ENCODE data around the gene CLDN4. TPM values are rescaled to one million over a fixed set of nuclear protein-coding genes. Genes with fewer than 3 reads are reported as not detected.

CLDN4 gene
- total RNA-seq, 1 experiment from 2014 or later = 234 TPM

DNA sequence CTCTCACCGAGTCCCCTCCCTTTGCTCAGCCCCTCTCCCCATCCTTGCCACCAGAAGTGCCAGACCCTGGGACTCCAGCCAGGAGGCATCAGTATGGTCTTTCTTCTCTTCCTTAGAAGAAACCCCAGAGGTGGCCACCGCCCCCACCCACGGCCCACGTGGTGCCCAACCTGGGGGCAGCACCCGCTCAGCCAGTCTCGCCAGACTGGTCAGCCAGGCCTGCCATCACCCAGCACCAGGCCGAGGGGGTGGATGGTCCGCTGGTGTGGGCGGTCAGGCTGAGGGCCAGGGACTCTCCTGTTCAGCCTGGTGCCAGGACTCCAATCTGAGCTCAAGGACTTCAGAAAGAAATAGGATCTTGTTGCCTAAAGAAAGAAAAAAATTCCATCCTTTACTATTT lies 5.8 kb upstream of the CLDN4 start:
- no peaks in the 10 kb centered on the region for H3K9me3 ChIP-seq (ENCODE audit: control insufficient read depth in 1 of 2, insufficient read depth in 1 of 2, low read depth in 1 of 2, low read length in 2 of 2)
- peak overlapping the region; percentile 61; the same call in 1 of the 2 replicates for H3K9ac ChIP-seq (ENCODE audit: low read length)
- H3K4me1 ChIP-seq (ENCODE audit: control insufficient read depth in 1 of 2, insufficient read depth in 2 of 2, low read length in 2 of 2) = peaks cover 81 to 91% of the 10 kb centered on the region in 2 experiments
- H3K36me3 ChIP-seq (ENCODE audit: control insufficient read depth in 1 of 2, insufficient read depth in 2 of 2, low read length in 2 of 2) = no peaks in the 10 kb centered on the region
- H3K4me3 ChIP-seq (replicated peaks in 1 of 2; ENCODE audit: low read depth in 1 of 2, low read length in 2 of 2) = no peak overlapping the region
- H3K4me2 ChIP-seq (ENCODE audit: low read length) = peak overlapping the region; percentile 94
- no peaks in the 10 kb centered on the region; the same call in 1 of the 2 replicates for H3K79me2 ChIP-seq (ENCODE audit: insufficient read depth, low read length)
- BruUV-seq (replicated peaks) = no TSS peak
- H2AFZ ChIP-seq (ENCODE audit: low read depth, low read length, poor library complexity, severe bottlenecking) = no peak overlapping the region
- ATAC-seq (no peak), DNase-seq (ENCODE audit: low read depth, low spot score) (no peak)
- CTCF ChIA-PET = no interaction called here
- H3K27me3 ChIP-seq (ENCODE audit: insufficient read depth, low read length) = no peaks in the 10 kb centered on the region
- TF ChIP-seq ZFX (IDR thresholded peaks at IDR 0.05) (no peak), EZH2phosphoT487 (IDR thresholded peaks at IDR 0.05; ENCODE audit: borderline replicate concordance) (no peak), CBX3 (IDR thresholded peaks at IDR 0.05; ENCODE audit: low read depth) (no peak), SP1 (IDR thresholded peaks at IDR 0.05; ENCODE audit: low read depth) (no peak), JUND (IDR thresholded peaks at IDR 0.05) (no peak), RAD21 (IDR thresholded peaks at IDR 0.05; ENCODE audit: low read depth) (no peak), SIN3A (IDR thresholded peaks at IDR 0.05; ENCODE audit: low read depth) (no peak), ZNF274 (IDR thresholded peaks at IDR 0.05; ENCODE audit: low read depth, low read length) (no peak), SRF (IDR thresholded peaks at IDR 0.05; ENCODE audit: low read depth) (no peak), EGR1 (IDR thresholded peaks at IDR 0.05; ENCODE audit: low read depth) (no peak), FOSL1 (IDR thresholded peaks at IDR 0.05; ENCODE audit: low read depth) (no peak), EZH2 (IDR thresholded peaks at IDR 0.05) (no peak), ELF1 (IDR thresholded peaks at IDR 0.05; ENCODE audit: borderline replicate concordance, low read depth) (no peak), TCF7L2 (IDR thresholded peaks at IDR 0.05; ENCODE audit: borderline replicate concordance, extremely low read depth, insufficient read depth, insufficient read length) (no peak), POLR2AphosphoS5 (IDR thresholded peaks at IDR 0.05; ENCODE audit: low read depth, low read length) (no peak), CEBPB (IDR thresholded peaks at IDR 0.05; ENCODE audit: low read depth) (no peak)
- TF ChIP-seq, protein P1, sequence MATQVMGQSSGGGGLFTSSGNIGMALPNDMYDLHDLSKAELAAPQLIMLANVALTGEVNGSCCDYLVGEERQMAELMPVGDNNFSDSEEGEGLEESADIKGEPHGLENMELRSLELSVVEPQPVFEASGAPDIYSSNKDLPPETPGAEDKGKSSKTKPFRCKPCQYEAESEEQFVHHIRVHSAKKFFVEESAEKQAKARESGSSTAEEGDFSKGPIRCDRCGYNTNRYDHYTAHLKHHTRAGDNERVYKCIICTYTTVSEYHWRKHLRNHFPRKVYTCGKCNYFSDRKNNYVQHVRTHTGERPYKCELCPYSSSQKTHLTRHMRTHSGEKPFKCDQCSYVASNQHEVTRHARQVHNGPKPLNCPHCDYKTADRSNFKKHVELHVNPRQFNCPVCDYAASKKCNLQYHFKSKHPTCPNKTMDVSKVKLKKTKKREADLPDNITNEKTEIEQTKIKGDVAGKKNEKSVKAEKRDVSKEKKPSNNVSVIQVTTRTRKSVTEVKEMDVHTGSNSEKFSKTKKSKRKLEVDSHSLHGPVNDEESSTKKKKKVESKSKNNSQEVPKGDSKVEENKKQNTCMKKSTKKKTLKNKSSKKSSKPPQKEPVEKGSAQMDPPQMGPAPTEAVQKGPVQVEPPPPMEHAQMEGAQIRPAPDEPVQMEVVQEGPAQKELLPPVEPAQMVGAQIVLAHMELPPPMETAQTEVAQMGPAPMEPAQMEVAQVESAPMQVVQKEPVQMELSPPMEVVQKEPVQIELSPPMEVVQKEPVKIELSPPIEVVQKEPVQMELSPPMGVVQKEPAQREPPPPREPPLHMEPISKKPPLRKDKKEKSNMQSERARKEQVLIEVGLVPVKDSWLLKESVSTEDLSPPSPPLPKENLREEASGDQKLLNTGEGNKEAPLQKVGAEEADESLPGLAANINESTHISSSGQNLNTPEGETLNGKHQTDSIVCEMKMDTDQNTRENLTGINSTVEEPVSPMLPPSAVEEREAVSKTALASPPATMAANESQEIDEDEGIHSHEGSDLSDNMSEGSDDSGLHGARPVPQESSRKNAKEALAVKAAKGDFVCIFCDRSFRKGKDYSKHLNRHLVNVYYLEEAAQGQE (IDR thresholded peaks at IDR 0.05; ENCODE audit: low read depth) = no peak
- TF ChIP-seq, protein P2, sequence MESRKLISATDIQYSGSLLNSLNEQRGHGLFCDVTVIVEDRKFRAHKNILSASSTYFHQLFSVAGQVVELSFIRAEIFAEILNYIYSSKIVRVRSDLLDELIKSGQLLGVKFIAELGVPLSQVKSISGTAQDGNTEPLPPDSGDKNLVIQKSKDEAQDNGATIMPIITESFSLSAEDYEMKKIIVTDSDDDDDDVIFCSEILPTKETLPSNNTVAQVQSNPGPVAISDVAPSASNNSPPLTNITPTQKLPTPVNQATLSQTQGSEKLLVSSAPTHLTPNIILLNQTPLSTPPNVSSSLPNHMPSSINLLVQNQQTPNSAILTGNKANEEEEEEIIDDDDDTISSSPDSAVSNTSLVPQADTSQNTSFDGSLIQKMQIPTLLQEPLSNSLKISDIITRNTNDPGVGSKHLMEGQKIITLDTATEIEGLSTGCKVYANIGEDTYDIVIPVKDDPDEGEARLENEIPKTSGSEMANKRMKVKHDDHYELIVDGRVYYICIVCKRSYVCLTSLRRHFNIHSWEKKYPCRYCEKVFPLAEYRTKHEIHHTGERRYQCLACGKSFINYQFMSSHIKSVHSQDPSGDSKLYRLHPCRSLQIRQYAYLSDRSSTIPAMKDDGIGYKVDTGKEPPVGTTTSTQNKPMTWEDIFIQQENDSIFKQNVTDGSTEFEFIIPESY (IDR thresholded peaks at IDR 0.05; ENCODE audit: extremely low read depth, insufficient replicate concordance, low read length) = no peak
- TF ChIP-seq, protein P3, sequence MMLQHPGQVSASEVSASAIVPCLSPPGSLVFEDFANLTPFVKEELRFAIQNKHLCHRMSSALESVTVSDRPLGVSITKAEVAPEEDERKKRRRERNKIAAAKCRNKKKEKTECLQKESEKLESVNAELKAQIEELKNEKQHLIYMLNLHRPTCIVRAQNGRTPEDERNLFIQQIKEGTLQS (IDR thresholded peaks at IDR 0.05) = no peak
- TF ChIP-seq, protein P4, sequence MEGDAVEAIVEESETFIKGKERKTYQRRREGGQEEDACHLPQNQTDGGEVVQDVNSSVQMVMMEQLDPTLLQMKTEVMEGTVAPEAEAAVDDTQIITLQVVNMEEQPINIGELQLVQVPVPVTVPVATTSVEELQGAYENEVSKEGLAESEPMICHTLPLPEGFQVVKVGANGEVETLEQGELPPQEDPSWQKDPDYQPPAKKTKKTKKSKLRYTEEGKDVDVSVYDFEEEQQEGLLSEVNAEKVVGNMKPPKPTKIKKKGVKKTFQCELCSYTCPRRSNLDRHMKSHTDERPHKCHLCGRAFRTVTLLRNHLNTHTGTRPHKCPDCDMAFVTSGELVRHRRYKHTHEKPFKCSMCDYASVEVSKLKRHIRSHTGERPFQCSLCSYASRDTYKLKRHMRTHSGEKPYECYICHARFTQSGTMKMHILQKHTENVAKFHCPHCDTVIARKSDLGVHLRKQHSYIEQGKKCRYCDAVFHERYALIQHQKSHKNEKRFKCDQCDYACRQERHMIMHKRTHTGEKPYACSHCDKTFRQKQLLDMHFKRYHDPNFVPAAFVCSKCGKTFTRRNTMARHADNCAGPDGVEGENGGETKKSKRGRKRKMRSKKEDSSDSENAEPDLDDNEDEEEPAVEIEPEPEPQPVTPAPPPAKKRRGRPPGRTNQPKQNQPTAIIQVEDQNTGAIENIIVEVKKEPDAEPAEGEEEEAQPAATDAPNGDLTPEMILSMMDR (IDR thresholded peaks at IDR 0.05 in 2 of 3, conservative IDR thresholded peaks at IDR 0.05 in 1 of 3; ENCODE audit: borderline replicate concordance in 1 of 3, insufficient read depth in 1 of 3, low read depth in 2 of 3, low read length in 2 of 3) = no peak
- POLR2A ChIA-PET = interaction anchor here (1.7 kb wide), 1 partner anchor 11 kb away, joined by 4 read pairs; no protein-coding TSS in a partner anchor
- intact Hi-C loops (cut with micrococcal nuclease) = no loop called here
- no peaks in the 10 kb centered on the region for H4K20me1 ChIP-seq (ENCODE audit: insufficient read depth)
- RAD21 ChIA-PET (ENCODE audit: low non-redundant PET in 1 of 2, low total read pairs in 2 of 2, uncharacterized antibody in 2 of 2, unreplicated experiment in 2 of 2) = no interaction called here
- no peaks in the 10 kb centered on the region for H3K9me2 ChIP-seq (ENCODE audit: insufficient read depth)
- H3K27ac ChIP-seq (ENCODE audit: low read depth, low read length) = peak overlapping the region; percentile 40; the same call in 1 of the 2 replicates

Data from HCT116 (cell line).